Bronchial epithelial cell (primary cell): ENCODE data around the gene NEK4. TPM values are rescaled to one million over a fixed set of nuclear protein-coding genes. Genes with fewer than 3 reads are reported as not detected.
A peak's percentile ranks its signal among the peaks of the same experiment; 100 is the strongest.
"Not testable (repeated sequence)": the region's sequence is repeated elsewhere in the genome, so short reads cannot be mapped to it uniquely, and the experiment has no call there.

Source experiments
- DNase-seq: peaks from one replicate; pipeline ENCODE4 v3.0.0-alpha.2; 2010; ENCODE audit warnings: low read depth
- FAIRE-seq: peaks from 2 replicates; lab custom pipeline; 2011; peaks lifted over from hg19 to GRCh38; lab: Jason Lieb, UNC
- H3K27me3 ChIP-seq: 2 replicates; pipeline ENCODE4 v1.5.1; 2011; ENCODE audit warnings: low read length; ENCODE audit not compliant: control insufficient read depth, insufficient read depth
- H3K36me3 ChIP-seq: 2 replicates; pipeline ENCODE4 v1.5.1; 2011; ENCODE audit warnings: low read length; ENCODE audit not compliant: control insufficient read depth, insufficient read depth
- H3K4me3 ChIP-seq: 2 replicates; pipeline ENCODE4 v1.5.1; 2011; ENCODE audit warnings: mild to moderate bottlenecking, low read depth, low read length, control low read depth
- total RNA-seq: library from RNA; depleted of rRNA; stranded (reverse); fragments of >200 nt; gene quantifications from 2 replicates; pipeline ENCODE4 v1.2.1, GENCODE V29; 2014
- TF ChIP-seq, protein P1 (sequence below): IDR thresholded peaks from 2 replicates; pipeline ENCODE4 v1.5.1; 2011; ENCODE audit warnings: mild to moderate bottlenecking, moderate library complexity, low read length, control low read depth, inconsistent platforms; ENCODE audit not compliant: insufficient read depth, severe bottlenecking

NEK4 gene
- total RNA-seq, 1 donor from 2014 or later: 20.5 TPM

DNA sequence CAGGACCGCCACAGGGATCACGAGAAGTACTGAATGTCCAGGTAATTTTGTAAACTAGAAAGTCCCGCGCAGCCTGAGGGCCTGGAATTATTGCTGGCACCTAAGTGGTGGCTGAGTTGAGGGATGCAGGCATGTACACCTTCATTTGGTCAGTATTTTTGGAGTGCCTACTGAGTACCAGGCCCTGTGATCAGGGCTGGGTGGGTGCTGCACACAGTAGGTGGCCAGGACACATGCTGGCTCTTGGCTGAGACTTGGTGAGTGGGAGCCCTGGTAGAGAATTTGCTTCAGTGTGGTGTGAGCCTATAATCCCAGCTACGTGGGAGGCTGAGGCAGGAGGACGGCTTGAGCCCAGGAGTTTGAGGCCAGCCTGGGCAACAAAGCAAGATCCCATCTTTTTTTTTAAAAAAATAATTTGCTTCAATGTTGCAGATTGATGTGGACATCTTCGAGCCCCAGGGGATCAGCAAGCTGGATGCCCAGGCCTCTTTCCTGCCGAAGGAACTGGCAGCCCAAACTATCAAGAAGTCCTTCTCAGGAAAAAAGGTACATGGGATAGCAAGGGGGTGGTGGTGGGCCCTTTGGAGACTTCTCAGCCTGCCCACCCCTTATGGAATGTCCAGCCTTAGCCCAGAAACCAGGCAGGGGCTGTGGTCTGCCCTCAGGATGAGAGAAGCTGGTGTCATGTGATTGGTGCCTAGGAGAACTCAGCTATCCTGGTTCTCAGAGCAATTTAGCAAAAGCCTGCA, 9.3 kb upstream of the NEK4 start:
- Histone ChIP-seq H3K27me3 (peaks cover 7% of the 10 kb centered on the region), H3K4me3 (no peak overlapping the region), H3K36me3 (no peaks in the 10 kb centered on the region)
- TF ChIP-seq, protein P1, sequence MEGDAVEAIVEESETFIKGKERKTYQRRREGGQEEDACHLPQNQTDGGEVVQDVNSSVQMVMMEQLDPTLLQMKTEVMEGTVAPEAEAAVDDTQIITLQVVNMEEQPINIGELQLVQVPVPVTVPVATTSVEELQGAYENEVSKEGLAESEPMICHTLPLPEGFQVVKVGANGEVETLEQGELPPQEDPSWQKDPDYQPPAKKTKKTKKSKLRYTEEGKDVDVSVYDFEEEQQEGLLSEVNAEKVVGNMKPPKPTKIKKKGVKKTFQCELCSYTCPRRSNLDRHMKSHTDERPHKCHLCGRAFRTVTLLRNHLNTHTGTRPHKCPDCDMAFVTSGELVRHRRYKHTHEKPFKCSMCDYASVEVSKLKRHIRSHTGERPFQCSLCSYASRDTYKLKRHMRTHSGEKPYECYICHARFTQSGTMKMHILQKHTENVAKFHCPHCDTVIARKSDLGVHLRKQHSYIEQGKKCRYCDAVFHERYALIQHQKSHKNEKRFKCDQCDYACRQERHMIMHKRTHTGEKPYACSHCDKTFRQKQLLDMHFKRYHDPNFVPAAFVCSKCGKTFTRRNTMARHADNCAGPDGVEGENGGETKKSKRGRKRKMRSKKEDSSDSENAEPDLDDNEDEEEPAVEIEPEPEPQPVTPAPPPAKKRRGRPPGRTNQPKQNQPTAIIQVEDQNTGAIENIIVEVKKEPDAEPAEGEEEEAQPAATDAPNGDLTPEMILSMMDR: no peak
- DNase-seq (no peak), FAIRE-seq (no peak)

DNA sequence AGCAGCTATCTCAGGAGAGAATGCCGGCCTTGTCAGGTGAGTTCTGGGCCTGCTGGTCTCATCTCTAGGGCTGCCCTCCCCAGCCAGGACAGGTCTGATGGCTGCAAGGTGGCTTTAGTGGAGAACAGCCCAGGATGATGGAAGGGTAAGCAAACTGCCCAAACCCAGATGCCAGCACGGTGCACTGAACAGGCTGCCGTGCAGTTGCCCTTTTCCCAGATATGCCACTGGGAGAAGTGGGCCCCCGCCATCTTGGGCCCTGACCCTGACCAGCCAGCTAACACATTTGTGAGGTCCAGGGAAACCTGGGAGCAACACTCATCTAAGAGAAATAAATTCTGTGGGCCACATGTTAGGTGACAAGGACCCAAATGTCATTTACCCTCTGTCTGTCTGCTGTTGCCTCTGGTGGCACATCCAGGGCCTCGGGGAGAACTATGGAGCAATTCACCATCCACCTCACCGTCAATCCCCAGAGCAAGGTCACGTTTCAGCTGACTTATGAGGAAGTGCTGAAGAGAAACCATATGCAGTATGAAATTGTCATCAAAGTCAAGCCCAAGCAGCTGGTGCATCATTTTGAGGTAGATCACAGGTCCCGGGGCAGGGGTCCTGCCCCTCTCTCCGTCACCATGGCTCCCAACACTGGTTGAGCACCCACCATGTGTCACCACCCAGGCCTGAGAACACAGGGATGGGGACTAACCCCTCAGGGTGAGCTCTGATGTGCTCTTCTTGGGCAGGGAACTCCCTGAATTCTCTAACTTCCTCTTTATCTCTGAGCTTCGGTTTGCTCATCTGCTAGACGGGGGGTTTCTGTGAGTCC, 8.5 kb upstream of the NEK4 start:
- TF ChIP-seq, protein P1: no peak
- Histone ChIP-seq H3K27me3 (peaks cover 7% of the 10 kb centered on the region), H3K36me3 (no peaks in the 10 kb centered on the region), H3K4me3 (no peak overlapping the region)
- DNase-seq: no peak
- FAIRE-seq: peak; percentile 23

DNA sequence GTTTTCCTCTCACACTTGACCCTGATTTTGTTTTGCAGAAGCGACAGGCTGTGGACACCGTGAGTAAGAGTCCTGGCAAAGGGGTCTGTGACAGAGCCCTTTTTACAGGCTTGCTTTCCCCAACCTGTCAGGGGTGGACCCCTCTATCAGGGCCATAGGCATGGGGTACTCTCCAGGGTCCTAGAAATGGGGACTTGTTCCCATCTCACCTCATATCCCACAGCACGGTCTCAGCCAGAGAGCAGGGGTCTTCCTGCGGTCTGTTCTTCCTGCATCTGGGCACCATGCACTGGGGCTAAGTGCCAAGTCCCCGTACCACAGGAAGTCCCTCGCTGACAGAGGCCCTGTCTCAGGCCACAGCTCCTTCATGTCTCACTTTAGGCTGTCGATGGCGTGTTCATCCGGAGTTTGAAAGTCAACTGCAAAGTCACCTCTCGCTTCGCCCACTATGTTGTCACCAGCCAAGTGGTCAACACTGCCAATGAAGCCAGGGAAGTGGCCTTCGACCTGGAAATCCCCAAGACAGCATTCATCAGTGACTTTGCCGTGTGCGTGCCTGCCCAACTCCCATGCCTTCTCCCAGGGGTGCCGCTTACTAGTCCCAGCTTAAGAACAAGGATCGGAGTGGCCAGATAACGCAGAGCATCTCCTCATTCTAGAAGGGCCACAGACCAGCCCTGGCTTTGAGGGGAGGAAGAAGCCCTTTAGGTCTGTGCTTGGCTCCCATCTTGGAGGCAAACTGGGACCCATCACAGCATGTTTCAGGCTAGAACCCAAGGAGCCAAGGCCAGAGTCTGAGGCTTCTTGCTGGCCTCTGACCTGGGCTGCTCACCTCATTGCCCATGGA, 7.4 kb upstream of the NEK4 start:
- no peaks in the 10 kb centered on the region for H3K36me3 ChIP-seq
- FAIRE-seq (peak; percentile 81), DNase-seq (no peak)
- no peak overlapping the region for H3K4me3 ChIP-seq
- H3K27me3 ChIP-seq: peaks cover 5% of the 10 kb centered on the region
- TF ChIP-seq, protein P1: no peak

DNA sequence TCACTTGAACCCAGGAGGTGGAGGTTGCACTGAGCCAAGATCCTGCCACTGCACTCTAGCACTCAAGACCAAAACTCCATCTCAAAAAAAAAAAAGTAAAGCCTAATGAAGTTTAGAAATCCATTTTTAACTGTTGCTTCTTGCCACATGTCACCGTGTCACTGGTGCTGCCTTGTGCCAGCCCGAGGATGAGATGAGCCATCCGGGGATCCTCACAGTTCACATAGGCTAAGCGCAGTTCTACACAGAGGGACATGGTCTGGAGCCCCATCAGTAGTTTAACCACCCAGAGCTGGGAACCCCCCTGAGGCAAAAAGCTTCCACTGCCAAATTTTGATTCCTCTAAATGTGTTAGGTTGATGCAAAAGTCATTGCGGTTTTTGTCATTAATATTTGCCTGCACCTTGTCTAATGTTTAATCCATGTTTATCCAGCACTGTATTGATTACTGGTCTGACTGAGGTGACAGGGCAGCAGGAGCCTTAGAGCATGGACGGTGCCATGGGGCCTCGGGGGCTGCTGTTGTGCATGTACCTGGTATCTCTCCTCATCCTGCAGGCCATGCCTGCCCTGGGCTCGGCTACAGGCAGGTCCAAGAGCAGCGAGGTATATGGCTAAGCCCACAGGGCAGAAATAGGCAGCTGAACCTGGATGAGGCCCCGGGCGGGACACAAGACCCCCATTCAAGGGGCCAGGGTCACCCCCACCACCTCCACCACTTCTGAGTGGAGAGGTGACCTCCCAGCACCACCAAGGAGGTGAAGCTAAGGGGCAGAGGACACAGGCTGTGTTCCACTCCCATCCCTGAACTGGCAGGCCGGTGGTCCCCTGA, 6.6 kb upstream of the NEK4 start, which contains the start of gene ITIH1:
Gene ITIH1, plus strand, starts transcription at position 473 of the 832 bp plus-strand sequence. Its CDS starts 17 bp downstream, at position 490.
- H3K36me3 ChIP-seq: no peaks in the 10 kb centered on the region
- DNase-seq: no peak
- no peak for FAIRE-seq

DNA sequence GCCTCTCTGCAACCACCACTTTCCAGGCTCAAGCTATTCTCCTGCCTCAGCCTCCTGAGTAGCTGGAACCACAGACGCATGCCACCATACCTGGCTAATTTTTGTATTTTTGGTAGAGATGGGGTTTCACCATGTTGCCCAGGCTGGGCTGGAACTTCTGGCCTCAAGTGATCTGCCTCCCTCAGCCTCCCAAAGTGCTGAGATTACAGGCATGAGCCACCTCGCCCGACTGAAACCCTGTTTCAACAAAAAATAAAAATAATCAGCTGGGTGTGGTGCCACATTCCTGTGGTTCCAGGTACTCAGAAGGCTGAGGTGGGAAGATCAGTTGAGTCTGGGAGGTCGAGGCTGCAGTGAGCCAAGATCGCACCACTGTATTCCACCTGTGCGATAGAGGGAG, 5.7 kb upstream of the NEK4 start:
- FAIRE-seq, DNase-seq, H3K4me3 ChIP-seq, H3K36me3 ChIP-seq, H3K27me3 ChIP-seq: not testable (repeated sequence)

More for the DNA sequence above, 6.6 kb upstream of the NEK4 start, which contains the start of gene ITIH1:
- peaks cover 5% of the 10 kb centered on the region for H3K27me3 ChIP-seq
- no peak within 1 kb of the TSS for H3K4me3 ChIP-seq
- TF ChIP-seq, protein P1: no peak
